Measurements from ENCODE around the gene TIAM2. TPM values are rescaled to one million over a fixed set of nuclear protein-coding genes. Genes with fewer than 3 reads are reported as not detected.

TIAM2 gene
- total RNA-seq, 1 donor from 2014 or later = 2.4 TPM

- Histone ChIP-seq H3K36me3 (ENCODE audit: control insufficient read depth, insufficient read depth, low read length) (no peaks in the 10 kb centered on the region), H3K27me3 (ENCODE audit: control insufficient read depth, insufficient read depth, low read length) (no peaks in the 10 kb centered on the region), H3K4me3 (ENCODE audit: low read depth, low read length) (no peak overlapping the region)
- no peak for DNase-seq (ENCODE audit: low read depth)
- TF ChIP-seq, protein P1, sequence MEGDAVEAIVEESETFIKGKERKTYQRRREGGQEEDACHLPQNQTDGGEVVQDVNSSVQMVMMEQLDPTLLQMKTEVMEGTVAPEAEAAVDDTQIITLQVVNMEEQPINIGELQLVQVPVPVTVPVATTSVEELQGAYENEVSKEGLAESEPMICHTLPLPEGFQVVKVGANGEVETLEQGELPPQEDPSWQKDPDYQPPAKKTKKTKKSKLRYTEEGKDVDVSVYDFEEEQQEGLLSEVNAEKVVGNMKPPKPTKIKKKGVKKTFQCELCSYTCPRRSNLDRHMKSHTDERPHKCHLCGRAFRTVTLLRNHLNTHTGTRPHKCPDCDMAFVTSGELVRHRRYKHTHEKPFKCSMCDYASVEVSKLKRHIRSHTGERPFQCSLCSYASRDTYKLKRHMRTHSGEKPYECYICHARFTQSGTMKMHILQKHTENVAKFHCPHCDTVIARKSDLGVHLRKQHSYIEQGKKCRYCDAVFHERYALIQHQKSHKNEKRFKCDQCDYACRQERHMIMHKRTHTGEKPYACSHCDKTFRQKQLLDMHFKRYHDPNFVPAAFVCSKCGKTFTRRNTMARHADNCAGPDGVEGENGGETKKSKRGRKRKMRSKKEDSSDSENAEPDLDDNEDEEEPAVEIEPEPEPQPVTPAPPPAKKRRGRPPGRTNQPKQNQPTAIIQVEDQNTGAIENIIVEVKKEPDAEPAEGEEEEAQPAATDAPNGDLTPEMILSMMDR (IDR thresholded peaks at IDR 0.05; ENCODE audit: insufficient read depth, low read length, severe bottlenecking) = no peak
- FAIRE-seq = no peak
These were observed 113.1 kb downstream of the TIAM2 start for GRCh38 chr6:155108070-155108820.

GRCh38 chr6:155110721-155111120 is 115.6 kb downstream of the TIAM2 start:
- DNase-seq (ENCODE audit: low read depth) = no peak
- no peak for FAIRE-seq
- TF ChIP-seq, protein P1 (IDR thresholded peaks at IDR 0.05; ENCODE audit: insufficient read depth, low read length, severe bottlenecking) = no peak
- Histone ChIP-seq H3K4me3 (ENCODE audit: low read depth, low read length) (no peak overlapping the region), H3K27me3 (ENCODE audit: control insufficient read depth, insufficient read depth, low read length) (no peaks in the 10 kb centered on the region), H3K36me3 (ENCODE audit: control insufficient read depth, insufficient read depth, low read length) (no peaks in the 10 kb centered on the region)

DNA sequence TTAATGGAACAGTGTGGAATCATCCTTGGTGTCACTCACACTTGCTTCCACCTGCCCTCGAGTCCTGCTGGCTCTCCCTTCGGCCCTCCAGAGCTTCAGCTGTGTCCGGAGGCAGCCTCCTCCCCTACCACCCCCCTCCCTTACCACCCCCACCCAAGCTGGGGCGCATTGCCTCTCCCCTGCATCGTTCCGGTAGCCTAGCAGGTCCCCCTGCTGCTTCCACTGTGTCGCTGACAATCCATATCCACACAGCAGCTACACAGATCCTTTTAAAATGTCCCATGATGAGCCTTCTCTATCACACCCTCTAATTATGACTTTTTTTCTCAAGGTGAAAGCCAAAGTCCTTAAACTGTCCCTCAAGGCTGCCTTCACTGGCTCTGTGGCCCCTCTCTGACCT is 117.6 kb downstream of the TIAM2 start:
- DNase-seq (ENCODE audit: low read depth) = no peak
- no peaks in the 10 kb centered on the region for H3K27me3 ChIP-seq (ENCODE audit: control insufficient read depth, insufficient read depth, low read length)
- TF ChIP-seq, protein P1 (IDR thresholded peaks at IDR 0.05; ENCODE audit: insufficient read depth, low read length, severe bottlenecking) = no peak
- H3K36me3 ChIP-seq (ENCODE audit: control insufficient read depth, insufficient read depth, low read length) = no peaks in the 10 kb centered on the region
- no peak overlapping the region for H3K4me3 ChIP-seq (ENCODE audit: low read depth, low read length)
- no peak for FAIRE-seq

GRCh38 chr6:155115893-155116570 is 120.9 kb downstream of the TIAM2 start:
- no peaks in the 10 kb centered on the region for H3K27me3 ChIP-seq (ENCODE audit: control insufficient read depth, insufficient read depth, low read length)
- TF ChIP-seq, protein P1 (IDR thresholded peaks at IDR 0.05; ENCODE audit: insufficient read depth, low read length, severe bottlenecking) = no peak
- no peak for FAIRE-seq

DNA sequence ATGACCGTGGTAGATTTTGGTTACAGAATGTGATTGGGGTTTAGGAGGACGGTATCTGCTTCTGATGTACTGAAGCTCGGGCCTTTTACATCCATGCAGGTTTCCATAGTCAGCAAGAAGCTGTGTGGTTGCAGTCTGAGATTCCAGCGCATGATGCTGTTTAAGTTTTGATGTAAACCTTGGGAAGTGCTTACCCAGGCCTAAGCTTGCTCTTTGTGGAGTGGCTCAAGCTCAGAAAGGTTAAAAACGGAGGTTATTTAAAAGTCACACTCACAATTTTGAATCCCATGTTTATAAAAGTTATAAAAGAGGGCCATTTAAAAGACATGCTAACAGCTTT is 121.4 kb downstream of the TIAM2 start:
- Histone ChIP-seq H3K36me3 (ENCODE audit: control insufficient read depth, insufficient read depth, low read length) (no peaks in the 10 kb centered on the region), H3K27me3 (ENCODE audit: control insufficient read depth, insufficient read depth, low read length) (no peaks in the 10 kb centered on the region), H3K4me3 (ENCODE audit: low read depth, low read length) (no peak overlapping the region)
- TF ChIP-seq, protein P1 (IDR thresholded peaks at IDR 0.05; ENCODE audit: insufficient read depth, low read length, severe bottlenecking) = no peak
- FAIRE-seq (no peak), DNase-seq (ENCODE audit: low read depth) (no peak)

More at GRCh38 chr6:155115893-155116570, 120.9 kb downstream of the TIAM2 start:
- no peak for DNase-seq (ENCODE audit: low read depth)
- Histone ChIP-seq H3K4me3 (ENCODE audit: low read depth, low read length) (no peak overlapping the region), H3K36me3 (ENCODE audit: control insufficient read depth, insufficient read depth, low read length) (no peaks in the 10 kb centered on the region)
